SK-N-SH (cell line): ENCODE measurements around the gene PHEX.

ENCODE experiments used
- CTCF ChIP-seq: fragments of 200-600 bp; sonication (generic); IDR thresholded peaks from 2 replicates; pipeline ENCODE4 v1.6.1; 2017; ENCODE audit warnings: antibody characterized with exemption, mild to moderate bottlenecking, moderate library complexity
- EP300 ChIP-seq, 2 experiments: IDR thresholded peaks; 2 replicates each; pipeline versions ENCODE4 v1.4.0 to v1.6.1; 2012; ENCODE audit warnings: borderline replicate concordance in 1 of 2, low read depth in 1 of 2, low read length in 1 of 2
- NRF1 ChIP-seq: IDR thresholded peaks from 2 replicates; pipeline ENCODE4 v1.6.1; 2012; ENCODE audit warnings: low read depth, mild to moderate bottlenecking, low read length
- POLR2AphosphoS5 ChIP-seq: IDR thresholded peaks from 2 replicates; pipeline ENCODE4 v1.6.1; 2012; ENCODE audit warnings: low read depth, low read length
- REST ChIP-seq: IDR thresholded peaks from 2 replicates; pipeline ENCODE4 v1.6.1; 2012; ENCODE audit warnings: mild to moderate bottlenecking, low read depth, low read length, moderate library complexity
- SIN3A ChIP-seq: IDR thresholded peaks from 2 replicates; pipeline ENCODE4 v1.6.1; 2012; ENCODE audit warnings: low read depth, mild to moderate bottlenecking, low read length, moderate library complexity, borderline replicate concordance
- TCF12 ChIP-seq: IDR thresholded peaks from 2 replicates; pipeline ENCODE4 v1.4.0; 2012
- USF1 ChIP-seq: IDR thresholded peaks from 2 replicates; pipeline ENCODE4 v1.4.0; 2012; ENCODE audit warnings: low read depth, borderline replicate concordance

- TF ChIP-seq NRF1 (no peak), SIN3A (no peak), CTCF (no peak), POLR2AphosphoS5 (no peak), USF1 (no peak), EP300 (IDR thresholded peaks at IDR 0.05; ENCODE audit: borderline replicate concordance in 1 of 2, low read depth in 1 of 2, low read length in 1 of 2) (no peak), REST (no peak), TCF12 (no peak)
Measured at GRCh38 chrX:22159071-22159470, 126.9 kb downstream of the PHEX start.
